Karpas-422 (cell line): ENCODE results near the gene MYOG. TPM values are rescaled to one million over a fixed set of nuclear protein-coding genes. Genes with fewer than 3 reads are reported as not detected.

Source experiments
- DNase-seq: peaks from one replicate; pipeline ENCODE4 v3.0.0-alpha.2; 2015
- H2AFZ ChIP-seq: fragments of 200-600 bp; sonication (generic); 2 replicates; pipeline ENCODE4 v1.6.1; 2014; ENCODE audit warnings: antibody characterized with exemption, low read length, mixed read lengths
- H3K27ac ChIP-seq: fragments of 200-600 bp; sonication (generic); 2 replicates; pipeline ENCODE4 v1.5.1; 2014; ENCODE audit warnings: mild to moderate bottlenecking, low read length, moderate library complexity
- H3K27me3 ChIP-seq: fragments of 200-600 bp; sonication (generic); 2 replicates; pipeline ENCODE4 v1.6.1; 2014; ENCODE audit warnings: low read length, mixed read lengths
- H3K36me3 ChIP-seq: fragments of 200-600 bp; sonication (generic); 2 replicates; pipeline ENCODE4 v1.6.1; 2014; ENCODE audit warnings: low read length, mixed read lengths; ENCODE audit not compliant: insufficient read depth
- H3K4me1 ChIP-seq: fragments of 200-600 bp; sonication (generic); 2 replicates; pipeline ENCODE4 v1.6.1; 2014; ENCODE audit warnings: mild to moderate bottlenecking, low read length, mixed read lengths
- H3K4me2 ChIP-seq: fragments of 200-600 bp; sonication (generic); 2 replicates; pipeline ENCODE4 v1.6.1; 2014; ENCODE audit warnings: low read length, low read depth, mild to moderate bottlenecking; ENCODE audit not compliant: poor library complexity, severe bottlenecking
- H3K4me3 ChIP-seq: fragments of 200-600 bp; sonication (generic); 2 replicates; pipeline ENCODE4 v1.5.1; 2014; ENCODE audit warnings: mild to moderate bottlenecking, antibody characterized with exemption, low read length, mixed read lengths
- H3K79me2 ChIP-seq: fragments of 200-600 bp; sonication (generic); 2 replicates; pipeline ENCODE4 v1.6.1; 2014; ENCODE audit warnings: mild to moderate bottlenecking, low read length, mixed read lengths
- H3K9ac ChIP-seq: fragments of 200-600 bp; sonication (generic); 2 replicates; pipeline ENCODE4 v1.6.0; 2014; ENCODE audit warnings: low read length
- H3K9me2 ChIP-seq: fragments of 200-600 bp; sonication (generic), shearing (Covaris generic); replicated peaks from 2 replicates; pipeline ENCODE4 v1.6.0; 2014; ENCODE audit warnings: mild to moderate bottlenecking, low read length, moderate library complexity; ENCODE audit not compliant: insufficient read depth
- H3K9me3 ChIP-seq: fragments of 300-700, 200-600 bp; sonication (generic); 2 replicates; pipeline ENCODE4 v1.6.1; 2014; ENCODE audit warnings: low read length, mixed read lengths
- H4K20me1 ChIP-seq: fragments of 200-600 bp; sonication (generic); 2 replicates; pipeline ENCODE4 v1.6.1; 2014; ENCODE audit warnings: mild to moderate bottlenecking, antibody characterized with exemption, low read length, low read depth; ENCODE audit not compliant: insufficient read depth
- total RNA-seq: library from RNA; depleted of rRNA; stranded (reverse); fragments of >200 nt; shearing (Covaris generic); gene quantifications from 2 replicates; pipeline ENCODE4 v1.2.3, GENCODE V29; 2014; ENCODE audit warnings: low replicate concordance

The MYOG gene
- total RNA-seq, 1 experiment from 2014 or later = not detected

DNA sequence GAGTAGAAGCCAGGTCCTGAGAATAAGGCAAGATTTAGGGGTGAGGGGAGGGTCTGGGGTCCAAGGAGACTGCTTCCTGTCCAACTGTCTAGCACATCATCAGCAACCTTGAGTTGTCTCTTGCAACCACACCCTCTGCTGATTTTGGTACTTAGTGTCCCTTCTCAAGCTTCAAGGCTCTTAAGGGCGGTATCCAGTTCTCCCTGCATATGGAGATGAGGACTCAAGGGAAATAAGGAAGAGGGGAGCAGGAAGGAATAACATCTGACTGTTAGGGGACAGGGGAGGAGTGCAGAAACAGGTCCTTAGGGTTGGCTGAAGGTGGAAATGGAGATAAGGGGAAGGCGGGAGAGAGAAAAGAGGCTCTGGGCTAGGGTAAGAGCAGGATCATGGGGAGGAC, 12.3 kb downstream of the MYOG start:
- no peaks in the 10 kb centered on the region for H3K4me1 ChIP-seq
- H3K9ac ChIP-seq = no peak overlapping the region
- no peaks in the 10 kb centered on the region for H3K9me2 ChIP-seq
- no peak overlapping the region for H3K4me3 ChIP-seq
- H3K4me2 ChIP-seq = no peak overlapping the region
- no peak overlapping the region for H2AFZ ChIP-seq
- H3K79me2 ChIP-seq = no peaks in the 10 kb centered on the region
- no peaks in the 10 kb centered on the region for H3K9me3 ChIP-seq
- no peak for DNase-seq
- no peaks in the 10 kb centered on the region for H4K20me1 ChIP-seq
- H3K27ac ChIP-seq = no peak overlapping the region
- no peaks in the 10 kb centered on the region for H3K27me3 ChIP-seq
- H3K36me3 ChIP-seq = no peaks in the 10 kb centered on the region

GRCh38 chr1:203072911-203073310, 12.9 kb downstream of the MYOG start:
- Histone ChIP-seq H3K4me2 (no peak overlapping the region), H3K79me2 (no peaks in the 10 kb centered on the region), H3K4me3 (no peak overlapping the region), H3K9ac (no peak overlapping the region), H3K4me1 (no peaks in the 10 kb centered on the region), H3K27ac (no peak overlapping the region), H2AFZ (no peak overlapping the region), H3K9me3 (no peaks in the 10 kb centered on the region), H3K9me2 (no peaks in the 10 kb centered on the region), H4K20me1 (no peaks in the 10 kb centered on the region), H3K27me3 (no peaks in the 10 kb centered on the region), H3K36me3 (no peaks in the 10 kb centered on the region)
- no peak for DNase-seq

DNA sequence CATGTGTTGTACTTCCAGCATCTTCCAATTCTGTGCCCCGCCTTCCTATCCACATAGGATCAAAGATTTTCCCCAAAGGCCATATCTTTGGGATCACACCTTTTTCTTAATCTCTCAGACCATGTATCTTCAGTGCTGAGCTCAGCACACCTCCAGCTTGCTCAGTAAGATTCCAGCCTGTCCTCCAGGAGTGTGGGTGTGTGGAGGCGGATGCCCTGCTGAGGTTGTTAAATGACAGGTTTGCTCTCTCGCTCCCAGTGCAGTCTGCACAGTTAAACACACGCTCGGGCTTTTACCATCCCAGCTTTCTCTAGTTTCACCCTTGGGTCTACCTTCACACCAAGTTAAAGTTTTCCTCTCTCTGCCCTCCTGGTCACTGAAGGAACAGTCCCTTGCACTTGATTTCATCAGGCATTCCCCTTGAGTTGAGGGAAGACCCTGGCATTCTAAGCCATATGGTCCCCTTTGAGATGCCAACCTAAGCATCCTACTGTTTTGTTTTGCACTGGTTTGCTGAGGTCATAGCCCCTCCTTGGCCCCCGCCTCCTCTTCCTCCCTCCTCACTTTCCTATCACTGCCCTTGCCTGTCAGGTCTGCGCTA, 13.7 kb downstream of the MYOG start:
- Histone ChIP-seq H3K9me3 (no peaks in the 10 kb centered on the region), H3K79me2 (no peaks in the 10 kb centered on the region), H3K9ac (no peak overlapping the region), H3K9me2 (no peaks in the 10 kb centered on the region), H3K4me2 (no peak overlapping the region), H3K4me1 (no peaks in the 10 kb centered on the region), H3K36me3 (no peaks in the 10 kb centered on the region), H2AFZ (no peak overlapping the region), H3K4me3 (no peak overlapping the region), H4K20me1 (no peaks in the 10 kb centered on the region), H3K27me3 (no peaks in the 10 kb centered on the region), H3K27ac (no peak overlapping the region)
- DNase-seq = no peak

- no peak overlapping the region for H3K9ac ChIP-seq
- no peaks in the 10 kb centered on the region for H3K9me3 ChIP-seq
- no peaks in the 10 kb centered on the region for H4K20me1 ChIP-seq
- no peak overlapping the region for H3K4me2 ChIP-seq
- H3K79me2 ChIP-seq = no peaks in the 10 kb centered on the region
- H2AFZ ChIP-seq = no peak overlapping the region
- H3K36me3 ChIP-seq = no peaks in the 10 kb centered on the region
- H3K4me1 ChIP-seq = no peaks in the 10 kb centered on the region
- no peaks in the 10 kb centered on the region for H3K27me3 ChIP-seq
- no peak for DNase-seq
- H3K9me2 ChIP-seq = no peaks in the 10 kb centered on the region
- no peak overlapping the region for H3K27ac ChIP-seq
- no peak overlapping the region for H3K4me3 ChIP-seq
Measured at GRCh38 chr1:203069030-203069747, 16.6 kb downstream of the MYOG start.

GRCh38 chr1:203066965-203067364, 18.8 kb downstream of the MYOG start:
- DNase-seq = no peak
- no peaks in the 10 kb centered on the region for H4K20me1 ChIP-seq
- H3K36me3 ChIP-seq = no peaks in the 10 kb centered on the region
- H3K4me3 ChIP-seq = no peak overlapping the region
- H3K27me3 ChIP-seq = no peaks in the 10 kb centered on the region
- no peaks in the 10 kb centered on the region for H3K4me1 ChIP-seq
- H3K4me2 ChIP-seq = no peak overlapping the region
- H3K9me3 ChIP-seq = no peaks in the 10 kb centered on the region
- H3K27ac ChIP-seq = no peak overlapping the region
- H2AFZ ChIP-seq = no peak overlapping the region
- H3K9ac ChIP-seq = no peak overlapping the region
- H3K79me2 ChIP-seq = no peaks in the 10 kb centered on the region
- no peaks in the 10 kb centered on the region for H3K9me2 ChIP-seq

GRCh38 chr1:203065986-203066385, 19.8 kb downstream of the MYOG start:
- H3K9me2 ChIP-seq = no peaks in the 10 kb centered on the region

DNA sequence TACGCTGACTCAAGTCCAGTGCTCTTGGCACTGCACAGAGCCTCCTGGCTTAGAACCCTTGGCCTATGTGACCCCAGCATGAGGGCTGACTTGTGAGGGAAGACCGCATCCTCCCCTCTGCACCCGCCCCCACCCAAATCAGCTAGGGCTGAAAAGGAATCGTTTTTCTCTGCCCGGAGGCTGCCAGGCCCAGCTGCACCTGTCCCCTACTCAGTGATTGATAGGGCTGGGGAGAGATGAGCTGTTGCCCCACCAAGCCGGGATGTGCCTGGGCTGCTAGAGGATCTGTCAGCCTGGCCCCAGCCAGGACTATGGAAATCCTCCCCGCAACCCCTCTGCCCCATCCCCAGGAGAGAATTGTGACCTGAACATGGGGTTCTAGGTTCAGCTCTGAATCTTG, 20.6 kb downstream of the MYOG start:
- Histone ChIP-seq H3K9ac (no peak overlapping the region), H4K20me1 (no peaks in the 10 kb centered on the region), H3K4me3 (no peak overlapping the region), H3K9me3 (no peaks in the 10 kb centered on the region), H3K4me1 (no peaks in the 10 kb centered on the region), H2AFZ (no peak overlapping the region), H3K36me3 (no peaks in the 10 kb centered on the region), H3K27ac (no peak overlapping the region), H3K27me3 (no peaks in the 10 kb centered on the region), H3K4me2 (no peak overlapping the region), H3K9me2 (no peaks in the 10 kb centered on the region), H3K79me2 (no peaks in the 10 kb centered on the region)
- DNase-seq = no peak

More at GRCh38 chr1:203065986-203066385, 19.8 kb downstream of the MYOG start:
- Histone ChIP-seq H3K4me2 (no peak overlapping the region), H3K79me2 (no peaks in the 10 kb centered on the region), H3K27me3 (no peaks in the 10 kb centered on the region), H2AFZ (no peak overlapping the region), H4K20me1 (no peaks in the 10 kb centered on the region), H3K27ac (no peak overlapping the region), H3K36me3 (no peaks in the 10 kb centered on the region), H3K4me1 (no peaks in the 10 kb centered on the region), H3K4me3 (no peak overlapping the region), H3K9ac (no peak overlapping the region), H3K9me3 (no peaks in the 10 kb centered on the region)
- no peak for DNase-seq

GRCh38 chr1:203063287-203063686, 22.5 kb downstream of the MYOG start:
- H3K4me1 ChIP-seq = no peaks in the 10 kb centered on the region
- H3K27me3 ChIP-seq = no peaks in the 10 kb centered on the region
- no peak overlapping the region for H3K4me3 ChIP-seq

More at GRCh38 chr1:203063287-203063686, 22.5 kb downstream of the MYOG start:
- H4K20me1 ChIP-seq = no peaks in the 10 kb centered on the region
- H3K27ac ChIP-seq = no peak overlapping the region
- H3K9me2 ChIP-seq = no peaks in the 10 kb centered on the region
- H3K9ac ChIP-seq = no peak overlapping the region
- no peak overlapping the region for H3K4me2 ChIP-seq
- no peak overlapping the region for H2AFZ ChIP-seq
- H3K36me3 ChIP-seq = no peaks in the 10 kb centered on the region
- H3K79me2 ChIP-seq = no peaks in the 10 kb centered on the region
- H3K9me3 ChIP-seq = no peaks in the 10 kb centered on the region
- DNase-seq = no peak
